Subcutaneous adipose tissue (tissue), 4 donors: ENCODE measurements around the gene RAPGEF6. TPM values are rescaled to one million over a fixed set of nuclear protein-coding genes. Genes with fewer than 3 reads are reported as not detected.

ENCODE experiments used
- total RNA-seq, 4 donors: library from RNA; depleted of rRNA; stranded (reverse); fragments of >200 nt; gene quantifications; one replicate each; pipeline ENCODE4 v1.1.0, GENCODE V29; 2016
- TF ChIP-seq, protein P1 (sequence below): fragments of 450-650 bp; IDR thresholded peaks from one replicate; pipeline ENCODE4 v1.5.1; 2016; ENCODE audit warnings: low read depth, mild to moderate bottlenecking, control low read depth, antibody characterized with exemption, moderate library complexity

RAPGEF6 gene
- total RNA-seq, 4 donors from 2014 or later = 18.1 to 26.6 (median 22.0) TPM

GRCh38 chr5:131495536-131496399, 139.3 kb downstream of the RAPGEF6 start:
- TF ChIP-seq, protein P1, sequence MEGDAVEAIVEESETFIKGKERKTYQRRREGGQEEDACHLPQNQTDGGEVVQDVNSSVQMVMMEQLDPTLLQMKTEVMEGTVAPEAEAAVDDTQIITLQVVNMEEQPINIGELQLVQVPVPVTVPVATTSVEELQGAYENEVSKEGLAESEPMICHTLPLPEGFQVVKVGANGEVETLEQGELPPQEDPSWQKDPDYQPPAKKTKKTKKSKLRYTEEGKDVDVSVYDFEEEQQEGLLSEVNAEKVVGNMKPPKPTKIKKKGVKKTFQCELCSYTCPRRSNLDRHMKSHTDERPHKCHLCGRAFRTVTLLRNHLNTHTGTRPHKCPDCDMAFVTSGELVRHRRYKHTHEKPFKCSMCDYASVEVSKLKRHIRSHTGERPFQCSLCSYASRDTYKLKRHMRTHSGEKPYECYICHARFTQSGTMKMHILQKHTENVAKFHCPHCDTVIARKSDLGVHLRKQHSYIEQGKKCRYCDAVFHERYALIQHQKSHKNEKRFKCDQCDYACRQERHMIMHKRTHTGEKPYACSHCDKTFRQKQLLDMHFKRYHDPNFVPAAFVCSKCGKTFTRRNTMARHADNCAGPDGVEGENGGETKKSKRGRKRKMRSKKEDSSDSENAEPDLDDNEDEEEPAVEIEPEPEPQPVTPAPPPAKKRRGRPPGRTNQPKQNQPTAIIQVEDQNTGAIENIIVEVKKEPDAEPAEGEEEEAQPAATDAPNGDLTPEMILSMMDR = no peak

DNA sequence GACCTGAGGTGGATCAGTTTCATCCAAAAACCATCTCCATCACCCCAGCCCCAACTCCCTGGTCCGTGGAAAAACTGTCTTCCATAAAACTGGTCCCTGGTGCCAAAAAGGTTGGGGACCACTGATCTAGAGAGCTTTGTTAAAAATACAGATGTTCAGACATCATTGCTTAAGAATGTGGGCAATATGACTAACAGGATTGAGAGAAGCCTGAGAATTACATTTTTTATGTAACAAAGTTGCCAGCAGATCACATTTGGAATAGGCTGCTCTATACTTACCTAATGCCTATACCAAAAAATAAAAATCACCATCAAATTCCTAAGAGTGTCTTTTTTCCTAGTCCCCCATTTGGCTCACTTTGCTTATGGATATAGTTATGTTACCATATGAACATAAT, 143.3 kb downstream of the RAPGEF6 start:
- TF ChIP-seq, protein P1 = no peak

DNA sequence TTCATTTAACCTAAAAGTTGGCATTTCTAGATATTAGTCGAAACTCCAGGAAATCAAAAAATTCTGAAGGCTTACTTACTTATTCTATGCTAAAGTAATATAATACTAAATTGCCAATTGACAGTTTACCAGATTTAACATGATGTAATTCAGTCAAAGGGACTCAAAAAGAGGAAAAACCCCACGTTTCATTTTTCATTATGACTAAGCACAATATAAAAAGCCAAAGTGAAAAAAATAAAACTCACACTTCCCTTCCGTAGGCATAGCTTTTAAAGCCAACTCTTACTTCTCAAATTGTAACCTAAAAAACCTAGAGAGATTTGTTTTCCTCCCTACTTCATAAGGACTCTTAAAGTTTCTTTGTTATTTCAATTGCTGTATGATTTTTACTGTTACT, 146.6 kb downstream of the RAPGEF6 start:
- TF ChIP-seq, protein P1 = no peak

DNA sequence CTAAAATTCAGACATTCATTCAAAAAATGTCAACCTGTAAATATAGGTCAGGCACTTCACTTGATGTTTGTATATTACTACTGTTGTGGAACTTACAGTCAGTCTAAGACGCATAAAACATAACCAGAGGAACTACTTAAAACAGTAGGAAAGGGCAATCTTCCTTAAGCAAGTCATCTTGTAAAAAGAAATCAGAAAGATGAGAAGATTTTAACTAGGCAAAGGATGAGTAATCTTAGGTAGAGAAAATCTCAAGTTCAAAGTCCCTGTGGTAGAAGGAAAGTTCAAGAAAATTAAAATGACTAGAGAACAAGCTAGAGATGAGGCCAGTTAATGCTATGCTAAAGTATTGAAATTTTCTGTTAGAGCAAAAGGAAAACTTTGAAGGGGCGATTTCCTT, 152.4 kb downstream of the RAPGEF6 start:
- TF ChIP-seq, protein P1 = no peak

- TF ChIP-seq, protein P1 = no peak
Observed at GRCh38 chr5:131481569-131481968, 153.5 kb downstream of the RAPGEF6 start.

DNA sequence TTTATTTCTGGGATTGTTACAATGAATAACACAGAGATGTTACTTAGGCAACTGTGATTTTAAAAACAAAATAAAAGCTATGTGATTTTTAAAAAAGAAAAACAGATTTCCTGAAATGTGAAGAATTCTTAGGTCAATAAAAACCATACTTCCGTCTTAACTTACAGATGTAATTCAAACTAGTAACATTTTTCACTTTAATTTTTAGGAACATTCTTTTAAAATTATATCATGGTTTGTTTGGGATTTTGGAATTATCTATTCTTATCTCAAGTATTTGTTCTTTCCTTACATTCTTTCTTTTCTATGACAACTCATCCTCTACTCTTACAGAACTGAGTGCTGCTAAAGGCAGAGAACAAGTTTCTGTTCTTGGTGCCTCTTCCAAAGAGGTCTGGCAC, 159.5 kb downstream of the RAPGEF6 start:
- TF ChIP-seq, protein P1 = no peak

GRCh38 chr5:131473731-131474130, 161.3 kb downstream of the RAPGEF6 start:
- TF ChIP-seq, protein P1 = no peak
